Suppressor macrophage (primary cell): ENCODE data around the gene TNFSF4.

Experiments used
- DNase-seq, 4 experiments: peaks; one replicate each; pipeline ENCODE4 v3.0.0-alpha.2; 2020 to 2022

The TNFSF4 gene

GRCh38 chr1:173210283-173210682 lies 3.2 kb upstream of the TNFSF4 start:
- DNase-seq: peak in 2 of 4 experiments; percentile 18 to 32

- no peak for DNase-seq
Measured at GRCh38 chr1:173208868-173209267, 1.7 kb upstream of the TNFSF4 start.

GRCh38 chr1:173208146-173208545 lies 1.0 kb upstream of the TNFSF4 start:
- DNase-seq: no peak

GRCh38 chr1:173205146-173206051 lies 1.7 kb downstream of the TNFSF4 start:
- DNase-seq: no peak

GRCh38 chr1:173204693-173205092 lies 2.4 kb downstream of the TNFSF4 start:
- DNase-seq: no peak

GRCh38 chr1:173202424-173203145 lies 4.5 kb downstream of the TNFSF4 start:
- peak; percentile 63 to 83 (median 71) for DNase-seq

- peak in 1 of 4 experiments; percentile 32 for DNase-seq
Measured at GRCh38 chr1:173201969-173202368, 5.2 kb downstream of the TNFSF4 start.

- no peak for DNase-seq
Measured at GRCh38 chr1:173195596-173196088, 11.5 kb downstream of the TNFSF4 start.

- peak; percentile 81 to 97 (median 92) for DNase-seq
Measured at GRCh38 chr1:173193639-173194038, 13.5 kb downstream of the TNFSF4 start.

- DNase-seq: peak; percentile 34 to 65 (median 56)
Measured at GRCh38 chr1:173191011-173191705, 16.0 kb downstream of the TNFSF4 start.

GRCh38 chr1:173190101-173190936 lies 16.8 kb downstream of the TNFSF4 start:
- peak; percentile 76 to 90 (median 84) for DNase-seq

- DNase-seq: no peak
Measured at GRCh38 chr1:173187671-173188237, 19.4 kb downstream of the TNFSF4 start.

GRCh38 chr1:173181791-173182190 lies 25.3 kb downstream of the TNFSF4 start:
- no peak for DNase-seq

- DNase-seq: no peak
Measured at GRCh38 chr1:173176246-173176645, 30.9 kb downstream of the TNFSF4 start.

GRCh38 chr1:173175514-173176145 lies 31.5 kb downstream of the TNFSF4 start:
- peak in 3 of 4 experiments; percentile 16 to 39 (median 24) for DNase-seq

- no peak for DNase-seq
Measured at GRCh38 chr1:173173388-173173787, 33.7 kb downstream of the TNFSF4 start.

GRCh38 chr1:173171152-173171551 lies 36.0 kb downstream of the TNFSF4 start:
- no peak for DNase-seq

GRCh38 chr1:173168941-173169340 lies 38.2 kb downstream of the TNFSF4 start:
- no peak for DNase-seq

- DNase-seq: no peak
Measured at GRCh38 chr1:173164686-173165085, 42.4 kb downstream of the TNFSF4 start.

DNA sequence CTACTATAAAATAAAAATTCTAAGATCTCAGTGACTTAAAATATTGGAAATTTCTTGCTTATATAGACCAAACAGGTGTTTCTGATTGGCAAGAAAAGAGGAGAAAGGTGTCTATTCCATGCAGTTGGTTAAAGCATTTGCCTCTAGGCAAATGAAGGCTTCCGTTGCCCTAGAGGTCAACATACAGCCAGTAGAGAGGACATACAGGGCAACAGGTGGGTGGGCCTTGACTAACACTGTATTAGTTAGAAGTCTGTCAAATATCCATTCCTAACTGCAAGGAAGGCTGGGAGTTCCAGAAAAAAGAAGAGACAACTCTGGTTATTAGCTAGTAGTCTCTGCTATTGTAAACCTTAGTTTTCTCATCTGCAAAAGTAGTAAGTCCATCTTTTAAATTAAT lies 43.0 kb downstream of the TNFSF4 start:
- DNase-seq: no peak

GRCh38 chr1:173163222-173163621 lies 43.9 kb downstream of the TNFSF4 start:
- DNase-seq: no peak
